Hepatocyte (in vitro differentiated cells): ENCODE data around the gene KLF2. TPM values are rescaled to one million over a fixed set of nuclear protein-coding genes. Genes with fewer than 3 reads are reported as not detected.

ENCODE experiments used
- DNase-seq: peaks from one replicate; pipeline ENCODE4 v3.0.0-alpha.2; 2016; ENCODE audit warnings: low spot score
- H2AFZ ChIP-seq: fragments of 200-600 bp; sonication (generic); 2 replicates; pipeline ENCODE4 v1.6.0; 2016; ENCODE audit warnings: antibody characterized with exemption, mild to moderate bottlenecking
- H3K27ac ChIP-seq: fragments of 200-600 bp; sonication (generic); 2 replicates; pipeline ENCODE4 v1.5.1; 2016; ENCODE audit warnings: mild to moderate bottlenecking
- H3K27me3 ChIP-seq: fragments of 200-600 bp; sonication (generic); 2 replicates; pipeline ENCODE4 v1.6.1; 2016
- H3K36me3 ChIP-seq: fragments of 200-600 bp; sonication (generic); replicated peaks from 2 replicates; pipeline ENCODE4 v1.5.1; 2016; ENCODE audit warnings: low read depth; ENCODE audit not compliant: insufficient read depth
- H3K4me1 ChIP-seq: fragments of 200-600 bp; sonication (generic); 2 replicates; pipeline ENCODE4 v1.5.1; 2016; ENCODE audit warnings: mild to moderate bottlenecking, moderate library complexity; ENCODE audit not compliant: insufficient read depth
- H3K4me2 ChIP-seq: fragments of 200-600 bp; sonication (generic); 2 replicates; pipeline ENCODE4 v1.6.0; 2016
- H3K4me3 ChIP-seq: fragments of 200-600 bp; sonication (generic); 2 replicates; pipeline ENCODE4 v1.5.1; 2016; ENCODE audit warnings: mild to moderate bottlenecking
- H3K79me2 ChIP-seq: fragments of 200-600 bp; sonication (generic); 2 replicates; pipeline ENCODE4 v1.6.0; 2017; ENCODE audit warnings: mild to moderate bottlenecking
- H3K9me2 ChIP-seq: fragments of 200-600 bp; sonication (generic); replicated peaks from 2 replicates; pipeline ENCODE4 v1.6.0; 2017; ENCODE audit warnings: mild to moderate bottlenecking; ENCODE audit not compliant: insufficient read depth
- H3K9me3 ChIP-seq: fragments of 200-600 bp; sonication (generic); 2 replicates; pipeline ENCODE4 v1.5.1; 2016; ENCODE audit warnings: low read depth, mild to moderate bottlenecking
- H4K20me1 ChIP-seq: fragments of 200-600 bp; sonication (generic); 2 replicates; pipeline ENCODE4 v1.6.0; 2016; ENCODE audit warnings: mild to moderate bottlenecking; ENCODE audit not compliant: insufficient read depth, poor library complexity, severe bottlenecking
- EZH2 ChIP-seq: fragments of 200-600 bp; sonication (generic); IDR thresholded peaks from 2 replicates; pipeline ENCODE4 v1.6.1; 2016; ENCODE audit warnings: antibody characterized with exemption, mild to moderate bottlenecking, borderline replicate concordance
- EZH2phosphoT487 ChIP-seq: fragments of 200-600 bp; sonication (generic); IDR thresholded peaks from one replicate; pipeline ENCODE4 v1.6.1; 2018; ENCODE audit warnings: antibody characterized with exemption, mild to moderate bottlenecking, low read depth, moderate library complexity; ENCODE audit not compliant: unreplicated experiment, severe bottlenecking
- WGBS: methylation state at CpG from one replicate; pipeline ENCODE4 v1.1.6; 2016; ENCODE audit warnings: low lambda C conversion rate; ENCODE audit errors: missing lambda C conversion rate; 5-methylcytosine and 5-hydroxymethylcytosine counted together
- polyA plus RNA-seq: library from polyadenylated mRNA; unstranded; fragments of >200 nt; fragmentation: Nextera tagmentation; extraction: Ambion mirVana; gene quantifications from 2 replicates; pipeline ENCODE4 v1.2.1, GENCODE V29; 2016
- total RNA-seq: library from RNA; depleted of rRNA; stranded (reverse); fragments of >200 nt; gene quantifications from 2 replicates; pipeline ENCODE4 v1.2.3, GENCODE V29; 2014
- TF ChIP-seq, protein P1 (sequence below): fragments of 200-600 bp; sonication (generic); IDR thresholded peaks from 2 replicates; pipeline ENCODE4 v1.5.1; 2016; ENCODE audit warnings: antibody characterized with exemption, mild to moderate bottlenecking; ENCODE audit not compliant: poor library complexity

KLF2 gene
- total and polyA plus RNA-seq, 2 experiments from 2014 or later: 4.5 to 27.7 TPM

GRCh38 chr19:16368385-16369305 is 44.0 kb downstream of the KLF2 start:
- Histone ChIP-seq H3K4me3 (no peak overlapping the region), H3K4me1 (no peaks in the 10 kb centered on the region), H3K27ac (no peak overlapping the region), H2AFZ (no peak overlapping the region), H4K20me1 (no peaks in the 10 kb centered on the region), H3K36me3 (no peaks in the 10 kb centered on the region), H3K9me2 (no peaks in the 10 kb centered on the region), H3K4me2 (no peak overlapping the region), H3K79me2 (no peaks in the 10 kb centered on the region), H3K9me3 (no peaks in the 10 kb centered on the region), H3K27me3 (no peaks in the 10 kb centered on the region)
- DNase-seq: peak; percentile 3
- TF ChIP-seq EZH2phosphoT487: no peak
- TF ChIP-seq EZH2: no peak
- TF ChIP-seq, protein P1, sequence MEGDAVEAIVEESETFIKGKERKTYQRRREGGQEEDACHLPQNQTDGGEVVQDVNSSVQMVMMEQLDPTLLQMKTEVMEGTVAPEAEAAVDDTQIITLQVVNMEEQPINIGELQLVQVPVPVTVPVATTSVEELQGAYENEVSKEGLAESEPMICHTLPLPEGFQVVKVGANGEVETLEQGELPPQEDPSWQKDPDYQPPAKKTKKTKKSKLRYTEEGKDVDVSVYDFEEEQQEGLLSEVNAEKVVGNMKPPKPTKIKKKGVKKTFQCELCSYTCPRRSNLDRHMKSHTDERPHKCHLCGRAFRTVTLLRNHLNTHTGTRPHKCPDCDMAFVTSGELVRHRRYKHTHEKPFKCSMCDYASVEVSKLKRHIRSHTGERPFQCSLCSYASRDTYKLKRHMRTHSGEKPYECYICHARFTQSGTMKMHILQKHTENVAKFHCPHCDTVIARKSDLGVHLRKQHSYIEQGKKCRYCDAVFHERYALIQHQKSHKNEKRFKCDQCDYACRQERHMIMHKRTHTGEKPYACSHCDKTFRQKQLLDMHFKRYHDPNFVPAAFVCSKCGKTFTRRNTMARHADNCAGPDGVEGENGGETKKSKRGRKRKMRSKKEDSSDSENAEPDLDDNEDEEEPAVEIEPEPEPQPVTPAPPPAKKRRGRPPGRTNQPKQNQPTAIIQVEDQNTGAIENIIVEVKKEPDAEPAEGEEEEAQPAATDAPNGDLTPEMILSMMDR: no peak
- 56% methylated on average over 18 of the region's 18 CpGs for WGBS

DNA sequence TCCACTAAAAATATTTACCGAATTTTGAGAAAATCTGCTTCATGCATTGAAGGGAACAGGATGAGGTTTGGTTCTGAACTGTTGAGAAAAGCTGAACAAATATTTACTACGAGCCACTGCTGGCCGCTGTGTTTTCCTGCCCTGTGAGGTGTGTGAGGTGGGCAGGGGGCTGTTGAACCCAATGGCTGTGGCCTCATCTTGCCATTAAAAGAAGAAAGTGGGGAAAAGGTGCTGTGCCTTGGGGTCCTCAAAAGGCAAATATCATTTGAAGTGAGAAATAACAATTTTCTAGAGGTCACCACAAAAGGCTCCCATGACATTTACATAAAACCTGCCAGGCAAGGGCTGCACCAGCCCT is 44.7 kb downstream of the KLF2 start:
- no peaks in the 10 kb centered on the region for H4K20me1 ChIP-seq
- H3K4me3 ChIP-seq: no peak overlapping the region
- no peaks in the 10 kb centered on the region for H3K4me1 ChIP-seq
- no peak overlapping the region for H2AFZ ChIP-seq
- no peaks in the 10 kb centered on the region for H3K9me3 ChIP-seq
- H3K36me3 ChIP-seq: no peaks in the 10 kb centered on the region
- TF ChIP-seq, protein P1: no peak
- TF ChIP-seq EZH2 (no peak), EZH2phosphoT487 (no peak)
- no peaks in the 10 kb centered on the region for H3K79me2 ChIP-seq
- no peak overlapping the region for H3K4me2 ChIP-seq
- no peak for DNase-seq
- no peak overlapping the region for H3K27ac ChIP-seq
- whole genome bisulfite sequencing: 53% methylated on average over 3 of the region's 3 CpGs
- H3K9me2 ChIP-seq: no peaks in the 10 kb centered on the region
- H3K27me3 ChIP-seq: no peaks in the 10 kb centered on the region

DNA sequence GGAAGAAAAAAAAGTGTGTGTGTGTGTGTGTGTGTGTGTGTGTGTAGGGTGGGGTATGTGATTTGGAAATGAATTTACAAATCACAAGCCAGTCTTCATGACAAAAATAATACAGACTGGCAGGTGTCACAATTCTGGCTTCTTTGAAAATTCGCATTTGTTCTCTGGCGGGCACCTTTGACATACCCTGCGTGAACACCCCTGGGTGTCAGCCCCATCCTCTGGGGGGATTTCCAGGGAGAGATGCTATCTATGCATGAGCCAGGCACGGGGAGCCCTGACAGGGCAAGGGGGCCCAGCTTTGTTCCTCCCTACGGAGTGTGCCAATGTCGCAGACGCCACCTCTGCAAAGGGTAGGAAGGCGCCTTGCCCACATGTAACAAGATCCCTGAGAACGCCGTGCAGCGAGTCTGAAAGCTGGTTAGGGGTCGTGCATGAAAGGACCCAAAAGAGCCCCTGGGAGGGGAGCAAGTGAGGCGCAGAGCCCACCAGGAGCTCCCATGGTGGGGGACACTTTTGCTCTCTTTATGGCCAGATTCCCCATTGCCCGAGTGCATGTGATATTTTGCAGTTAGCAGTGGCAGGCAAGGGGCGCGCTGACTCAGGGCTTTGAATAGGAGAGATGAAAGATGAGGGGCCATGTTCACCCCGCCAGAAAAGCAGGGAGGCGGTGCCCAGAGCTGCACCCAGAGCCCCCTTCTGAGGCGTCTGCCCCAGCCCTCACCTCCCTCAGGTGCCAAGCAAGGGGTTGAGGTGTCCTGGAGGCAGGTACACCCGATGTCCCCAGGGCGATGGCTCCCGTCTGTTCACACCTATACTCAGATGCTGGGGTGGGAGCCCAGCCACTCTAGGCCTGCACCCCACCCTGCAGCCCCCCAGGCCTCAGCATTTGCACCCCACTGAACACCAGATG is 45.3 kb downstream of the KLF2 start:
- H3K36me3 ChIP-seq: no peaks in the 10 kb centered on the region
- no peaks in the 10 kb centered on the region for H3K9me3 ChIP-seq
- no peak for DNase-seq
- no peak overlapping the region for H3K4me3 ChIP-seq
- TF ChIP-seq, protein P1: no peak
- no peaks in the 10 kb centered on the region for H3K27me3 ChIP-seq
- no peaks in the 10 kb centered on the region for H3K9me2 ChIP-seq
- WGBS: 92% methylated on average over 21 of the region's 22 CpGs
- H3K27ac ChIP-seq: no peak overlapping the region
- no peaks in the 10 kb centered on the region for H4K20me1 ChIP-seq
- no peaks in the 10 kb centered on the region for H3K79me2 ChIP-seq
- no peaks in the 10 kb centered on the region for H3K4me1 ChIP-seq
- H2AFZ ChIP-seq: no peak overlapping the region
- no peak overlapping the region for H3K4me2 ChIP-seq
